Psoas muscle (tissue), 8 donors: Measurements from ENCODE around the gene EIF4E2. TPM values are rescaled to one million over a fixed set of nuclear protein-coding genes. Genes with fewer than 3 reads are reported as not detected.
"Not testable (repeated sequence)": the region's sequence is repeated elsewhere in the genome, so short reads cannot be mapped to it uniquely, and the experiment has no call there.

Experiments used
- ATAC-seq, 4 donors: fragments of 200-7000 bp; cut with Tn5 transposase; one replicate each; pipeline ENCODE4 v1.9.1; 2020; ENCODE audit warnings: moderate library complexity in 3 of 4, mild to moderate bottlenecking in 2 of 4
- DNase-seq, 2 donors: peaks; one replicate each; pipeline ENCODE4 v3.0.0-alpha.2; 2020
- H3K27ac ChIP-seq: fragments of 200-600 bp; one replicate; pipeline ENCODE4 v1.8.0; 2022
- H3K27me3 ChIP-seq, 3 donors: fragments of 200-600 bp in 1 of 3; one replicate each; pipeline versions ENCODE4 v1.6.1 to v1.8.0; 2013 to 2022; ENCODE audit warnings: low read length in 2 of 3, mild to moderate bottlenecking in 2 of 3, moderate library complexity in 1 of 3; ENCODE audit not compliant: insufficient read depth in 3 of 3
- H3K36me3 ChIP-seq, 2 donors: fragments of 200-600 bp in 1 of 2; one replicate each; pipeline versions ENCODE4 v1.6.1 to v1.8.0; 2013 to 2022; ENCODE audit warnings: low read depth in 1 of 2, mild to moderate bottlenecking in 1 of 2, moderate library complexity in 1 of 2; ENCODE audit not compliant: insufficient read depth in 1 of 2
- H3K4me1 ChIP-seq: fragments of 200-600 bp; one replicate; pipeline ENCODE4 v1.8.0; 2022
- H3K4me3 ChIP-seq: fragments of 200-600 bp; one replicate; pipeline ENCODE4 v1.8.0; 2022; ENCODE audit warnings: mild to moderate bottlenecking
- H3K9me3 ChIP-seq: fragments of 200-600 bp; one replicate; pipeline ENCODE4 v1.8.0; 2022
- WGBS, 3 donors: extraction: QIAGEN DNeasy Blood & Tissue Kit; methylation state at CpG; one replicate each; pipeline versions ENCODE4 v1.1.6 to v1.1.7; 2013; 5-methylcytosine and 5-hydroxymethylcytosine counted together
- intact Hi-C, 2 donors: fragments of 100-400 bp; cut with DNase I; formaldehyde crosslinking; loops; one replicate each; pipeline versions ENCODE4 v1.11.0 to v1.14.2; 2022
- polyA plus RNA-seq, 3 donors: library from polyadenylated mRNA; stranded (reverse); fragments of 200-250 nt; gene quantifications; one replicate each; pipeline ENCODE4 v1.2.3, GENCODE V29; 2013
- total RNA-seq, 4 donors: library from RNA; stranded (reverse); fragmentation: NEBNext Ultra II Directional in 2 of 4; extraction: Animal tissue kit (Norgen Biotek cat#: 25700) in 2 of 4; gene quantifications; one replicate each; pipeline versions ENCODE4 v1.2.1 to v1.2.4, GENCODE V29; 2021 to 2023
- TF ChIP-seq, protein P1 (sequence below): fragments of 200-600 bp; IDR thresholded peaks from one replicate; pipeline ENCODE4 v1.8.0; 2022; ENCODE audit warnings: antibody characterized with exemption
- donor health status: healthy with polysubstance abuse.
- donor health status: DM: no; HTN: no; CAD: no; lungs with moderate emphysema.
- donor health status: Bipolar disorder and iron deficiency.
- donor health status: healthy.
- donor health status: DM: yes; HTN: yes; CAD: no.
- donor health status: DM: no; HTN: no; CAD: no.
- donor health status: DM: no; HTN: no; CAD: no.
- donor health status: DM: yes; HTN: yes; CAD: no.

Gene EIF4E2
- total and polyA plus RNA-seq, 7 donors: 39.6 to 136 (median 77.3) TPM

GRCh38 chr2:232528746-232529460 is 21.6 kb upstream of the EIF4E2 start:
- ATAC-seq (peak; percentile 21 to 45 (median 31)), DNase-seq (peak in 1 of 2 donors; percentile 74)
- intact Hi-C loops: no loop called here
- Histone ChIP-seq H3K4me1 (peaks cover 37% of the 10 kb centered on the region), H3K36me3 (peaks cover 0 to 46% of the 10 kb centered on the region in 2 donors), H3K27ac (peak overlapping the region; percentile 98), H3K9me3 (no peaks in the 10 kb centered on the region), H3K27me3 (peaks cover 0 to 1% (median 0%) of the 10 kb centered on the region in 3 donors), H3K4me3 (peak overlapping the region; percentile 81)
- TF ChIP-seq, protein P1, sequence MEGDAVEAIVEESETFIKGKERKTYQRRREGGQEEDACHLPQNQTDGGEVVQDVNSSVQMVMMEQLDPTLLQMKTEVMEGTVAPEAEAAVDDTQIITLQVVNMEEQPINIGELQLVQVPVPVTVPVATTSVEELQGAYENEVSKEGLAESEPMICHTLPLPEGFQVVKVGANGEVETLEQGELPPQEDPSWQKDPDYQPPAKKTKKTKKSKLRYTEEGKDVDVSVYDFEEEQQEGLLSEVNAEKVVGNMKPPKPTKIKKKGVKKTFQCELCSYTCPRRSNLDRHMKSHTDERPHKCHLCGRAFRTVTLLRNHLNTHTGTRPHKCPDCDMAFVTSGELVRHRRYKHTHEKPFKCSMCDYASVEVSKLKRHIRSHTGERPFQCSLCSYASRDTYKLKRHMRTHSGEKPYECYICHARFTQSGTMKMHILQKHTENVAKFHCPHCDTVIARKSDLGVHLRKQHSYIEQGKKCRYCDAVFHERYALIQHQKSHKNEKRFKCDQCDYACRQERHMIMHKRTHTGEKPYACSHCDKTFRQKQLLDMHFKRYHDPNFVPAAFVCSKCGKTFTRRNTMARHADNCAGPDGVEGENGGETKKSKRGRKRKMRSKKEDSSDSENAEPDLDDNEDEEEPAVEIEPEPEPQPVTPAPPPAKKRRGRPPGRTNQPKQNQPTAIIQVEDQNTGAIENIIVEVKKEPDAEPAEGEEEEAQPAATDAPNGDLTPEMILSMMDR: no peak
- 26 to 70% (median 39%) methylated on average over 11 of the region's 11 CpGs for WGBS, 3 donors

GRCh38 chr2:232529806-232530547 is 20.5 kb upstream of the EIF4E2 start:
- Histone ChIP-seq H3K27me3 (no peaks in the 10 kb centered on the region), H3K36me3 (peaks cover 0 to 57% of the 10 kb centered on the region in 2 donors), H3K27ac (peak overlapping the region; percentile 98), H3K4me1 (peaks cover 29% of the 10 kb centered on the region), H3K9me3 (no peaks in the 10 kb centered on the region), H3K4me3 (no peak overlapping the region)
- intact Hi-C loops: loop anchor here in 1 of 2 donors (1.0 kb wide), 1 partner anchor 12 kb away; no protein-coding TSS in a partner anchor
- DNase-seq: peak in 1 of 2 donors; percentile 49
- no peak for ATAC-seq
- 88 to 92% (median 89%) methylated on average over 17 of the region's 17 CpGs for WGBS, 3 donors
- TF ChIP-seq, protein P1: no peak

GRCh38 chr2:232530626-232531260 is 19.7 kb upstream of the EIF4E2 start:
- no peaks in the 10 kb centered on the region for H3K27me3 ChIP-seq
- peaks cover 22% of the 10 kb centered on the region for H3K4me1 ChIP-seq
- no peaks in the 10 kb centered on the region for H3K9me3 ChIP-seq
- ATAC-seq: no peak
- intact Hi-C loops: loop anchor here in 1 of 2 donors (1.0 kb wide), 1 partner anchor 12 kb away; no protein-coding TSS in a partner anchor
- TF ChIP-seq, protein P1: no peak
- peak in 1 of 2 donors; percentile 31 for DNase-seq
- peaks cover 0 to 65% of the 10 kb centered on the region in 2 donors for H3K36me3 ChIP-seq
- H3K27ac ChIP-seq: no peak overlapping the region
- 87 to 91% (median 88%) methylated on average over 9 of the region's 9 CpGs for WGBS, 3 donors
- no peak overlapping the region for H3K4me3 ChIP-seq

DNA sequence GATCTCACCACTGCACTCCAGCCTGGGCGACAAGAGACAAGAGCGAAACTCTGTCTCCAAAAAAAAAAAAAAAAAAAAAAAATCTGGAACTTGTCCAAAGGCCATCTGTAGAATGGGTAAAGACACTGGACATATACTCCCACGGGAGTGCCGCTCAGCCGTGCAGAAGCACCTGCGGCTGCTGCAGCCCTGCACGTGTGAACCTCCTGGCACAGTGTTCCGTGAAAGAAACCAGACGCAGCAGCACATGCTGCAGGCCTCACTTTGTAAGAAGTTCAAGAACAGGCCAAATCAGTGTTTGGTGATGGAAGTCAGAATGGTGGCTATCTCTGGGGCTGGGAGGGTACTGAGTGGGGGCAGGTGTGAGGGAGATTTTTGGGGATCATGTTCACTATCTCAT is 18.1 kb upstream of the EIF4E2 start:
- peaks cover 0 to 69% of the 10 kb centered on the region in 2 donors for H3K36me3 ChIP-seq
- peaks cover 25% of the 10 kb centered on the region for H3K4me1 ChIP-seq
- no peak overlapping the region for H3K4me3 ChIP-seq

GRCh38 chr2:232532821-232533220 is 17.7 kb upstream of the EIF4E2 start:
- DNase-seq, H3K9me3 ChIP-seq, H3K27me3 ChIP-seq, H3K27ac ChIP-seq, H3K4me3 ChIP-seq, ATAC-seq, intact Hi-C loops: not testable (repeated sequence)
- Histone ChIP-seq H3K36me3 (peaks cover 0 to 65% of the 10 kb centered on the region in 2 donors), H3K4me1 (peaks cover 22% of the 10 kb centered on the region)
- WGBS, 3 donors: 90 to 93% (median 91%) methylated on average over 7 of the region's 7 CpGs

More for the DNA sequence above, 18.1 kb upstream of the EIF4E2 start:
- ATAC-seq (no peak), DNase-seq (peak in 1 of 2 donors; percentile 30)
- Histone ChIP-seq H3K27ac (no peak overlapping the region), H3K9me3 (no peaks in the 10 kb centered on the region), H3K27me3 (no peaks in the 10 kb centered on the region)
- intact Hi-C loops: no loop called here
- TF ChIP-seq, protein P1: no peak
- WGBS, 3 donors: 59 to 72% (median 64%) methylated on average over 9 of the region's 9 CpGs
